Endothelial cell of umbilical vein (primary cell): ENCODE data around the gene NUPR1. TPM values are rescaled to one million over a fixed set of nuclear protein-coding genes. Genes with fewer than 3 reads are reported as not detected.

ENCODE experiments used
- polyA plus RNA-seq, 4 experiments: library from polyadenylated mRNA; depleted of rRNA in 3 of 4; stranded (reverse) in 3 of 4; unstranded in 1 of 4; fragments of >200 nt; gene quantifications; 2 replicates each; pipeline versions ENCODE4 v1.2.1 to v1.2.3, GENCODE V29; 2011 to 2012; ENCODE audit warnings: missing spikeins in 1 of 4
- total RNA-seq: library from RNA; stranded (reverse); gene quantifications from 2 replicates; pipeline ENCODE4 v1.2.3, GENCODE V29; 2021

NUPR1 gene
- total and polyA plus RNA-seq, 2 donors (not counting 3 experiments of a cell fraction or from before 2014, with no cell fraction given): 1.8 to 4.9 TPM

Other genes with a start within 250 kb of the NUPR1 start
- 0.51 and 0.60 TPM in 2 replicates for gene SBK1, start 246.4 kb downstream of the NUPR1 start, total RNA-seq
- gene SBK1, start 246.4 kb downstream of the NUPR1 start, polyA plus RNA-seq: 0.19 and 0.21 TPM in 2 replicates
- gene NPIPB6, start 175.5 kb downstream of the NUPR1 start, total RNA-seq: 1.1 and 5.0 TPM in 2 replicates
- gene NPIPB6, start 175.5 kb downstream of the NUPR1 start, polyA plus RNA-seq: not detected in 2 replicates
- 14.7 and 52.1 TPM in 2 replicates for gene EIF3CL, start 135.1 kb downstream of the NUPR1 start, total RNA-seq
- 137 and 188 TPM in 2 replicates for gene EIF3CL, start 135.1 kb downstream of the NUPR1 start, polyA plus RNA-seq
- gene NPIPB7, start 66.6 kb downstream of the NUPR1 start, total RNA-seq: not detected in 2 replicates
- 0.06 and 0.08 TPM in 2 replicates for gene NPIPB7, start 66.6 kb downstream of the NUPR1 start, polyA plus RNA-seq
- 33.1 and 40.2 TPM in 2 replicates for gene CLN3, start 46.9 kb downstream of the NUPR1 start, total RNA-seq
- 75.7 and 76.1 TPM in 2 replicates for gene CLN3, start 46.9 kb downstream of the NUPR1 start, polyA plus RNA-seq
- not detected in 2 replicates for gene APOBR, start 44.3 kb downstream of the NUPR1 start, total RNA-seq
- not detected in 2 replicates for gene APOBR, start 44.3 kb downstream of the NUPR1 start, polyA plus RNA-seq
- not detected in 2 replicates for gene IL27, start 32.1 kb downstream of the NUPR1 start, total RNA-seq
- gene IL27, start 32.1 kb downstream of the NUPR1 start, polyA plus RNA-seq: not detected in 2 replicates
- 12.0 and 17.6 TPM in 2 replicates for gene SGF29, start 14.9 kb upstream of the NUPR1 start, total RNA-seq
- 3.4 and 3.6 TPM in 2 replicates for gene SGF29, start 14.9 kb upstream of the NUPR1 start, polyA plus RNA-seq
- not detected in 2 replicates for gene SULT1A2, start 58.1 kb upstream of the NUPR1 start, total RNA-seq
- gene SULT1A2, start 58.1 kb upstream of the NUPR1 start, polyA plus RNA-seq: 0.06 TPM in 1 of 2 replicates, not detected in the other
- 0.62 and 0.77 TPM in 2 replicates for gene SULT1A1, start 71.1 kb upstream of the NUPR1 start, total RNA-seq
- gene SULT1A1, start 71.1 kb upstream of the NUPR1 start, polyA plus RNA-seq: 0.65 and 0.90 TPM in 2 replicates
- gene NPIPB8, start 99.1 kb upstream of the NUPR1 start, total RNA-seq: 0.90 TPM in 1 of 2 replicates, not detected in the other
- 0.11 TPM in 1 of 2 replicates, not detected in the other for gene NPIPB8, start 99.1 kb upstream of the NUPR1 start, polyA plus RNA-seq
- gene EIF3C, start 172.5 kb upstream of the NUPR1 start, total RNA-seq: 669 and 744 TPM in 2 replicates
- 417 and 524 TPM in 2 replicates for gene EIF3C, start 172.5 kb upstream of the NUPR1 start, polyA plus RNA-seq
- 1.7 TPM in 1 of 2 replicates, not detected in the other for gene NPIPB9, start 212.8 kb upstream of the NUPR1 start, total RNA-seq
- gene NPIPB9, start 212.8 kb upstream of the NUPR1 start, polyA plus RNA-seq: 0.29 and 0.36 TPM in 2 replicates